LNCAP (cell line): ENCODE results near the gene MRPL38.

Experiments used
- CTCF ChIP-seq: fragments of 450-650 bp; IDR thresholded peaks from 2 replicates; pipeline ENCODE4 v1.5.1; 2017; ENCODE audit warnings: mild to moderate bottlenecking

The MRPL38 gene

GRCh38 chr17:75925912-75926311 lies 21.2 kb upstream of the MRPL38 start:
- no peak for TF ChIP-seq CTCF

- no peak for TF ChIP-seq CTCF
Measured at GRCh38 chr17:75925103-75925502, 20.4 kb upstream of the MRPL38 start.

- TF ChIP-seq CTCF = no peak
Measured at GRCh38 chr17:75922963-75923874, 18.5 kb upstream of the MRPL38 start.

GRCh38 chr17:75922173-75922961 lies 17.7 kb upstream of the MRPL38 start:
- no peak for TF ChIP-seq CTCF

GRCh38 chr17:75921596-75921995 lies 16.9 kb upstream of the MRPL38 start:
- no peak for TF ChIP-seq CTCF

GRCh38 chr17:75920045-75920560 lies 15.4 kb upstream of the MRPL38 start:
- TF ChIP-seq CTCF = no peak

GRCh38 chr17:75919611-75920010 lies 14.9 kb upstream of the MRPL38 start:
- no peak for TF ChIP-seq CTCF
